Measurements from ENCODE around the gene CENPA.
"Not testable (repeated sequence)": the region's sequence is repeated elsewhere in the genome, so short reads cannot be mapped to it uniquely, and the experiment has no call there.

CENPA gene

DNA sequence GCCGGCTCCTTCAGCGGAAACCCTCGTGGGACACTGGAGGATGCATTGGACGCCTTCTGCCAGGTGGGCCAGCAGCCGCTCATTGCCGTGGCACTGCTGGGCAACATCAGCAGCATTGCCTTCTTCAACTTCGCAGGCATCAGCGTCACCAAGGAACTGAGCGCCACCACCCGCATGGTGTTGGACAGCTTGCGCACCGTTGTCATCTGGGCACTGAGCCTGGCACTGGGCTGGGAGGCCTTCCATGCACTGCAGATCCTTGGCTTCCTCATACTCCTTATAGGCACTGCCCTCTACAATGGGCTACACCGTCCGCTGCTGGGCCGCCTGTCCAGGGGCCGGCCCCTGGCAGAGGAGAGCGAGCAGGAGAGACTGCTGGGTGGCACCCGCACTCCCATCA is 7.8 kb upstream of the CENPA start:
- Histone ChIP-seq H3K4me3 (ENCODE audit: low read length) (no peak overlapping the region), H3K36me3 (ENCODE audit: insufficient read depth, low read length) (peaks cover 63% of the 10 kb centered on the region), H3K27me3 (ENCODE audit: control insufficient read depth, insufficient read depth, low read length) (no peaks in the 10 kb centered on the region), H3K9me3 (replicated peaks; ENCODE audit: low read length) (no peaks in the 10 kb centered on the region), H3K9ac (ENCODE audit: low read depth, low read length) (no peak overlapping the region), H3K4me1 (ENCODE audit: control insufficient read depth, insufficient read depth, low read length) (no peaks in the 10 kb centered on the region), H3K4me2 (ENCODE audit: low read length) (no peak overlapping the region)

DNA sequence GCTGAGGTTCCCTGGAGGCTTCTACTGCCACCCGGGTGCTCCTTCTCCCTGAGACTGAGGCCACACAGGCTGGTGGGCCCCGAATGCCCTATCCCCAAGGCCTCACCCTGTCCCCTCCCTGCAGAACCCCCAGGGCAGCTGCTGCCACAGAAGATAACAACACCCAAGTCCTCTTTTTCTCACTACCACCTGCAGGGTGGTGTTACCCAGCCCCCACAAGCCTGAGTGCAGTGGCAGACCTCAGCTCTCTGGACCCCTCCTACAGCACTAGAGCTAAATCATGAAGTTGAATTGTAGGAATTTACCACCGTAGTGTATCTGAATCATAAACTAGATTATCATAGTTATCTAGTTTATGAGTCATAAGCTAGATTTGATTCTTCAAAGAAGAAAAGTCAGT is 7.3 kb upstream of the CENPA start:
- H3K4me3 ChIP-seq (ENCODE audit: low read length) = no peak overlapping the region
- no peak overlapping the region for H3K4me2 ChIP-seq (ENCODE audit: low read length)
- H3K27me3 ChIP-seq (ENCODE audit: control insufficient read depth, insufficient read depth, low read length) = no peaks in the 10 kb centered on the region
- H3K9ac ChIP-seq (ENCODE audit: low read depth, low read length) = no peak overlapping the region
- no peaks in the 10 kb centered on the region for H3K9me3 ChIP-seq (replicated peaks; ENCODE audit: low read length)
- H3K36me3 ChIP-seq (ENCODE audit: insufficient read depth, low read length) = peaks cover 63% of the 10 kb centered on the region
- no peaks in the 10 kb centered on the region for H3K4me1 ChIP-seq (ENCODE audit: control insufficient read depth, insufficient read depth, low read length)

DNA sequence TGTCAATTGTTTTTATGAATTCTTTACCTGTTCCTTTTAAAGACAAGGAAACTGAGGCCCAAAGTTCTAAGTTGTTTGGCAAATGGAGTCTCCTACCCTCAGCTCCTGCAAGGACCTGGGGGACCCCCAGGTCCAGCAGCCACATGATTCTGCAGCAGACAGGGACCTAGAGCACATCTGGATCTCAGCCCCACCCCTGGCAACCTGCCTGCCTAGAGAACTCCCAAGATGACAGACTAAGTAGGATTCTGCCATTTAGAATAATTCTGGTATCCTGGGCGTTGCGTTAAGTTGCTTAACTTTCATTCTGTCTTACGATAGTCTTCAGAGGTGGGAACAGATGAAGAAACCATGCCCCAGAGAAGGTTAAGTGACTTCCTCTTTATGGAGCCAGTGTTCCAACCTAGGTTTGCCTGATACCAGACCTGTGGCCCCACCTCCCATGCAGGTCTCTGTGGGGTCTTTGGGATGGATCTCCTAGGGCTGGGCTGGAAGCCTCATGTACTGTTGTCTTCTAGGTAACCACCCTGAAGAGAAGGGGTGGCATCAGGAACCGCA is 5.6 kb upstream of the CENPA start:
- H3K27me3 ChIP-seq (ENCODE audit: control insufficient read depth, insufficient read depth, low read length) = no peaks in the 10 kb centered on the region
- H3K36me3 ChIP-seq (ENCODE audit: insufficient read depth, low read length) = peaks cover 53% of the 10 kb centered on the region
- no peaks in the 10 kb centered on the region for H3K9me3 ChIP-seq (replicated peaks; ENCODE audit: low read length)
- H3K9ac ChIP-seq (ENCODE audit: low read depth, low read length) = no peak overlapping the region
- no peak overlapping the region for H3K4me3 ChIP-seq (ENCODE audit: low read length)
- H3K4me2 ChIP-seq (ENCODE audit: low read length) = no peak overlapping the region
- no peaks in the 10 kb centered on the region for H3K4me1 ChIP-seq (ENCODE audit: control insufficient read depth, insufficient read depth, low read length)

DNA sequence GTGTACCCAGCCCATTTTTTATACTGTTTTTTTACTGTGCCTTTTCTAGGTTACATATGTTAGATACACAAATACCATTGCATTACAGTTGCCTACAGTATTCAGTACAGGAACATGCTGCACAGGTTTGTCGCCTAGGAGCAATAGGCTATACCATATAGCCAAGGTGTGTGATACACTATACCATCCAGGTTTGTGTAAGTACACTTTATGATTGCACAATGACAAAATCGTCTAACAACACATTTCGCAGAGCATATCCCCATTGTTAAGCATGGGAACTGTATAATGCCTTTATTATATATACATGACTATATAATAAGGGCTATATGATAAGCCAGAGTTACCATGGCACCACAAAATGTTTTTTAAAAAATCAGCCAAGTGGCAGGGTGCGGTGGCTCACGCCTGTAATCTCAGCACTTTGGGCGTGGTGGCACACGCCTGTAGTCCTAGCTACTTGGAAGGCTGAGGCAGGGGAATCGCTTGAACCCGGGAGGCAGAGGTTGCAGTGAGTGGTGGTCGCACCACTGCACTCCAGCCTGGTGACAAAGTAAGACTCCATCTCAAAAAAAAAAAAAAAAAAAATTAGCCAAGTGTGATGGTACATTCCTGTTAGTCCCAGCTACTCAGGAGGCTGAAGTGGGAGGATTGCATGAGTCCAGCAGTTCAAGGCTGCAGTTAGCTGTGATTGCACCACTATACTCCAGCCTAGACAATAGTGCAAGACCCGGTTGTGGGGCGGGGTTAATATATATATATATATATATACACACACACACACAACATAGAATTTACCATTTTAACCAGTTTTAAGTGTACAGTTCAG is 2.8 kb upstream of the CENPA start:
- H3K4me3 ChIP-seq (ENCODE audit: low read length) = no peak overlapping the region
- peaks cover 27% of the 10 kb centered on the region for H3K36me3 ChIP-seq (ENCODE audit: insufficient read depth, low read length)

DNA sequence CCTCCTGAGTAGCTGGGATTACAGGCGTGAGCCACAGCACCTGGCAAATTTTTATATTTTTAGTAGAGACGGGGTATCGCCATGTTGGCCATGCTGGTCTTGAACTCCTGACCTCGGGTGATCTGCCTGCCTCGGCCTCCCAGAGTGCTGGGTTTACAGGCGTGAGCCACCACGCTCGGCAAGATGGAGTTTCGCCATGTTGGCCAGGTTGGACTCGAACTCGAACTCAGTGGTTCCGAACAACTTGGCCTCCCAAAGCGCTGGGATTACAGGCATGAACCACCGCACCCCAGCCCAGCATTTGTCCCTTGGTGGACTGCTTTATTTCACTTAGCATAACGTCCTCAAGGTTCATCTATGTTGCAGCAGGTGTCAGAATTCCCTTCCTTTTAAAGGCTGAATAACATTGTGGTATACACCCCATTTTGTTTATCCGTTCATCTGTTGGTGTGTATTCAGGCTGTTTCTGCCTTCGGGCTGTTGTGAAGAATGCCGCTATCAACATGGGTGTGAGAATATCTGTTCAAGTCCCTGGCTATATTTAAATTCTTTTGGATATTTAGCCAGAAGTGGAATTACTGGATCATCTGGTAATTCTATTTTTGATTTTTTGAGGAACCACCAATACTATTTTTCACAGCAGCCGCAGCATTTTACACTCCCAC is 1.2 kb upstream of the CENPA start:
- no peaks in the 10 kb centered on the region for H3K27me3 ChIP-seq (ENCODE audit: control insufficient read depth, insufficient read depth, low read length)
- peak overlapping the region; percentile 34 for H3K9ac ChIP-seq (ENCODE audit: low read depth, low read length)
- peaks cover 15% of the 10 kb centered on the region for H3K36me3 ChIP-seq (ENCODE audit: insufficient read depth, low read length)
- H3K4me1 ChIP-seq (ENCODE audit: control insufficient read depth, insufficient read depth, low read length) = no peaks in the 10 kb centered on the region
- H3K4me2 ChIP-seq (ENCODE audit: low read length) = peak overlapping the region; percentile 82
- no peak overlapping the region for H3K4me3 ChIP-seq (ENCODE audit: low read length)
- H3K9me3 ChIP-seq (replicated peaks; ENCODE audit: low read length) = no peaks in the 10 kb centered on the region

More for the DNA sequence above, 2.8 kb upstream of the CENPA start:
- Histone ChIP-seq H3K27me3 (ENCODE audit: control insufficient read depth, insufficient read depth, low read length) (no peaks in the 10 kb centered on the region), H3K9ac (ENCODE audit: low read depth, low read length) (no peak overlapping the region), H3K4me1 (ENCODE audit: control insufficient read depth, insufficient read depth, low read length) (no peaks in the 10 kb centered on the region), H3K9me3 (replicated peaks; ENCODE audit: low read length) (no peaks in the 10 kb centered on the region), H3K4me2 (ENCODE audit: low read length) (no peak overlapping the region)

DNA sequence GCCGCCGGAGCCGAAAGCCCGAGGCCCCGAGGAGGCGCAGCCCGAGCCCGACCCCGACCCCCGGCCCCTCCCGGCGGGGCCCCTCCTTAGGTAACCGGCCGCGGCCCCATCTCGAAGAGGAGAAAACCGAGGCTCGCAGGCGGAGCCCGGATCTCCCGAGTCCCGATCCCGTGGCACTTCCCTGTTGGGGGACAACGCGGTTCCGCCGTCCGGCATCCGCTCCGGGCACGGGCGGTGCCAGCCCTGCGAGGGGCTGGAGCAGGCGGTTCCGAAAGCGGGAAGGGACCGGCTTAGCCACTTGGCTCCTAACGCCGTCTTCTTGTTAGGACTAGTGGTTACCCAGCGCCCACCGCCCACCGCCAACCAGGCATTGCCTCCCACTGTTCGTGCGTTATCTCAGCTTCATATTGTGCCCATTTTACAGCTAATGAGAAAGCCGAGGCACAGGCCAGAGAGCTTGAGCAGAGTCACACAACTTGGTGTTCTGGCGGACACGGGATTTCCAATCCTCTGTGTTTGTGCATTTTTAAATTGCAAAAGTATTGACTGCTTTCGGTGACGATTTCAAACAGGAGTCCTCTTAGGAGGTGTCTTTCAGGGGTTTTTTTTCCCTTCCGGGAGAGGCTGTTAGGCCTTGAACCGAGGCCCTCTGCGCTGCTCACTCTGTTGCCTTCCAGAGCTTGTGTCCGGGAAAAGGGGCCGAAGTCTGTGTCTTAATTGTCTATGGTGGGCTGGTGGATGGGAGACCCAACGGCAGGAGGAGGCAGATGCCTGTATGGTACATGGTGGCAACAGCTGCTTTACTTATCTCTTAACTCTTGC is 562 bp downstream of the CENPA start:
- peak overlapping the region; percentile 81 for H3K4me3 ChIP-seq (ENCODE audit: low read length)
- peaks cover 8% of the 10 kb centered on the region for H3K9me3 ChIP-seq (replicated peaks; ENCODE audit: low read length)
- H3K27me3 ChIP-seq (ENCODE audit: control insufficient read depth, insufficient read depth, low read length) = no peaks in the 10 kb centered on the region
- no peaks in the 10 kb centered on the region for H3K4me1 ChIP-seq (ENCODE audit: control insufficient read depth, insufficient read depth, low read length)
- H3K36me3 ChIP-seq (ENCODE audit: insufficient read depth, low read length) = peaks cover 4% of the 10 kb centered on the region
- H3K4me2 ChIP-seq (ENCODE audit: low read length) = peak overlapping the region; percentile 88
- peak overlapping the region; percentile 79 for H3K9ac ChIP-seq (ENCODE audit: low read depth, low read length)

DNA sequence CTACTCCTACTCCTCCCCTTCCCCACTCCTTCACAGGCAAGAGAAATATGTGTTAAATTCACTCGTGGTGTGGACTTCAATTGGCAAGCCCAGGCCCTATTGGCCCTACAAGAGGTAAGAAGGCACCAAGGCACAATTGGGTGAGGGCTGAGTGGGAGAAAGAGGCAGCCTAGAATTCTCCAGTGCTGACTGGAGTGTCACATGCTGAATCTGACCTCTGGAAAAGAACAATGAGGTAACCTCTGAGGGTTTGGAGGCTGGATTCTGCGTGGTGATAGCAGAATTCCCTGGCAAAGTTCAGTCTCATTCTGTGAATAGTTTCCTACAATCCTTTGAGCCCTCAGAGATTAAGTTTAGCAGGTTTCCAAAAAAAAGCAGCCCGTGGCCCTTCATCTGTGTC is 6.9 kb downstream of the CENPA start:
- Histone ChIP-seq H3K36me3 (ENCODE audit: insufficient read depth, low read length) (peaks cover 29% of the 10 kb centered on the region), H3K27me3 (ENCODE audit: control insufficient read depth, insufficient read depth, low read length) (no peaks in the 10 kb centered on the region), H3K4me2 (ENCODE audit: low read length) (no peak overlapping the region), H3K9me3 (replicated peaks; ENCODE audit: low read length) (peaks cover 8% of the 10 kb centered on the region), H3K4me3 (ENCODE audit: low read length) (no peak overlapping the region), H3K9ac (ENCODE audit: low read depth, low read length) (no peak overlapping the region), H3K4me1 (ENCODE audit: control insufficient read depth, insufficient read depth, low read length) (no peaks in the 10 kb centered on the region)

DNA sequence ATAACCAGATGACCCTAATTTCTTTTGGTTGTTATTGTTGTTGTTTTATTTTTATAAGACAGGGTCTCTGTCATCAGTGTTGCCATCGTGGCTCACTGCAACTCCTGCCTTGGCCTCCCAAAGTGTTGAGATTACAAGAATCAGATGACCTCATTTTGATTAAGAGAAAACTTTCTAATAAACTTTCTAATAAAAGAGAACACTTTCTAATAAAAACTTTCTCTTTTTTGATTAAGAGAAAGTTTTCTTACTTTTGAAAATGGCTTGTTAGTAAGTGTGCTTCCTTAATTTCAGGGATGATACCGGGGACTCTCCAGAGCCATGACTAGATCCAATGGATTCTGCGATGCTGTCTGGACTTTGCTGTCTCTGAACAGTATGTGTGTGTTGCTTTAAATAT is 7.7 kb downstream of the CENPA start:
- no peak overlapping the region for H3K4me3 ChIP-seq (ENCODE audit: low read length)
- H3K36me3 ChIP-seq (ENCODE audit: insufficient read depth, low read length) = peaks cover 30% of the 10 kb centered on the region
- no peak overlapping the region for H3K9ac ChIP-seq (ENCODE audit: low read depth, low read length)
- H3K9me3 ChIP-seq (replicated peaks; ENCODE audit: low read length) = peaks cover 8% of the 10 kb centered on the region
- H3K27me3 ChIP-seq (ENCODE audit: control insufficient read depth, insufficient read depth, low read length) = no peaks in the 10 kb centered on the region
- no peak overlapping the region for H3K4me2 ChIP-seq (ENCODE audit: low read length)
- H3K4me1 ChIP-seq (ENCODE audit: control insufficient read depth, insufficient read depth, low read length) = no peaks in the 10 kb centered on the region

DNA sequence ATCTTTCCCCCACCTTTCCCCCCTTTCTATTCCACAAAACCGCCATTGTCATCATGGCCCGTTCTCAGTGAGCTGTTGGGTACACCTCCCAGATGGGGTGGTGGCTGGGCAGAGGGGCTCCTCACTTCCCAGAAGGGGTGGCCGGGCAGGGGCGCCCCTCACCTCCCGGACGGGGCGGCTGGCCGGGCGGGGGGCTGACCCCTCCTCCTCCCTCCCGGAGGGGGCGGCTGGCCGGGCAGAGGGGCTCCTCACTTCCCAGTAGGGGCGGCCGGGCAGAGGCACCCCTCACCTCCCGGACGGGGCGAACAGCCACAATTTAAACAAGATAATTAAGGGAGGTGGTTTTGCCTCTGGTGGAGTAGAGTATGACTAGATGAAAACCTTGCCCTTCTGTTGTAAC is 9.3 kb downstream of the CENPA start:
- not testable (repeated sequence) for H3K27me3 ChIP-seq (ENCODE audit: control insufficient read depth, insufficient read depth, low read length); H3K9ac ChIP-seq (ENCODE audit: low read depth, low read length); H3K9me3 ChIP-seq (replicated peaks; ENCODE audit: low read length); H3K4me2 ChIP-seq (ENCODE audit: low read length); H3K4me1 ChIP-seq (ENCODE audit: control insufficient read depth, insufficient read depth, low read length); H3K4me3 ChIP-seq (ENCODE audit: low read length)
- H3K36me3 ChIP-seq (ENCODE audit: insufficient read depth, low read length) = peaks cover 30% of the 10 kb centered on the region

DNA sequence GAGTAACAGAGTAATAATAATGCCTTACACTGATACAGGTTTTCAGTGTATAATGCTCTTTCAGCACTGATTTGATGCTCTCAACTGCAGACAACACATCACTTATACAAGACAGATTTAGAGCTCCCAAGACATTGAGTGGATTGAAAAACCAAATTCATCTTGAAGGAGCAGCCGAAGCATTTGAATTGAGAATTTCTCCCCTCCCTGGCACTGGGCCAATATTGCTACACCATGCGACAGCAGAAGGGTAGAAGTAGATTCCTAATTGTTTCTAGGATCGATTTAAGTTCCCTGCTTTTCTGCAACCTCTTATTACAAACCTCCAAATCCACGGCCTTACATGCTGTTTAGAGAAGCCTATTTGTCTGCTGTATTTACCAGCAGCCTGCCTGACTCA is 15.5 kb downstream of the CENPA start:
- H3K4me1 ChIP-seq (ENCODE audit: control insufficient read depth, insufficient read depth, low read length) = peaks cover 7% of the 10 kb centered on the region
- H3K4me2 ChIP-seq (ENCODE audit: low read length) = no peak overlapping the region
- H3K4me3 ChIP-seq (ENCODE audit: low read length) = no peak overlapping the region
- H3K9ac ChIP-seq (ENCODE audit: low read depth, low read length) = no peak overlapping the region
- no peaks in the 10 kb centered on the region for H3K27me3 ChIP-seq (ENCODE audit: control insufficient read depth, insufficient read depth, low read length)
- peaks cover 14% of the 10 kb centered on the region for H3K36me3 ChIP-seq (ENCODE audit: insufficient read depth, low read length)
- H3K9me3 ChIP-seq (replicated peaks; ENCODE audit: low read length) = no peaks in the 10 kb centered on the region

DNA sequence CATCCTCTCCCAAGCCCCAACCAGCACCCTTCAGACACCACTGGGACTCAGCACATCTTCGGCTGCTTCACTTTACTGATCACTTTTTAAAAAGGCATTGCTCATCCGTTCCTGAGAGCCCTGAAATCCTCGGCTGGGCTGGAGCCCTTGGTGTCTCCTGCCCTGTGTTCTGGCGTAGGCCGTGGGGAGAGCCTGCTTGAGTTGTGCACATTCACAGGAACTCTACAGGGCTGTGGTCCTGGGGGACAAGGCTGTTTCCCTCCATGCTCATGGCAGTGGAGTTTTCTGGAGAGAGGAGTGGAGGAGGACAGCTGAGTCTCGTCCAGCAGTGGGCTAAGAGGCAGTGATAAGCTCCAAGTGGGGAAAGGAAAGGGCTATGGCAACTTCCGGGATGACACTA is 15.9 kb downstream of the CENPA start:
- H3K9me3 ChIP-seq (replicated peaks; ENCODE audit: low read length) = no peaks in the 10 kb centered on the region
- no peaks in the 10 kb centered on the region for H3K27me3 ChIP-seq (ENCODE audit: control insufficient read depth, insufficient read depth, low read length)
- peaks cover 14% of the 10 kb centered on the region for H3K36me3 ChIP-seq (ENCODE audit: insufficient read depth, low read length)
- H3K4me3 ChIP-seq (ENCODE audit: low read length) = no peak overlapping the region
- H3K4me2 ChIP-seq (ENCODE audit: low read length) = no peak overlapping the region
- peaks cover 7% of the 10 kb centered on the region for H3K4me1 ChIP-seq (ENCODE audit: control insufficient read depth, insufficient read depth, low read length)
- H3K9ac ChIP-seq (ENCODE audit: low read depth, low read length) = no peak overlapping the region

All from skeletal muscle satellite cell (primary cell).